ENCODE data around the gene ETFRF1. TPM values are rescaled to one million over a fixed set of nuclear protein-coding genes. Genes with fewer than 3 reads are reported as not detected.

The ETFRF1 gene
- total RNA-seq, 1 experiment from 2014 or later = 5.9 TPM

- TF ChIP-seq EMX1 (CRISPR knock-in tag; IDR thresholded peaks at IDR 0.05) (no peak), AFF4 (CRISPR knock-in tag; IDR thresholded peaks at IDR 0.05; ENCODE audit: borderline replicate concordance) (no peak), ATF1 (CRISPR knock-in tag; IDR thresholded peaks at IDR 0.05) (no peak)
- TF ChIP-seq, protein P1, sequence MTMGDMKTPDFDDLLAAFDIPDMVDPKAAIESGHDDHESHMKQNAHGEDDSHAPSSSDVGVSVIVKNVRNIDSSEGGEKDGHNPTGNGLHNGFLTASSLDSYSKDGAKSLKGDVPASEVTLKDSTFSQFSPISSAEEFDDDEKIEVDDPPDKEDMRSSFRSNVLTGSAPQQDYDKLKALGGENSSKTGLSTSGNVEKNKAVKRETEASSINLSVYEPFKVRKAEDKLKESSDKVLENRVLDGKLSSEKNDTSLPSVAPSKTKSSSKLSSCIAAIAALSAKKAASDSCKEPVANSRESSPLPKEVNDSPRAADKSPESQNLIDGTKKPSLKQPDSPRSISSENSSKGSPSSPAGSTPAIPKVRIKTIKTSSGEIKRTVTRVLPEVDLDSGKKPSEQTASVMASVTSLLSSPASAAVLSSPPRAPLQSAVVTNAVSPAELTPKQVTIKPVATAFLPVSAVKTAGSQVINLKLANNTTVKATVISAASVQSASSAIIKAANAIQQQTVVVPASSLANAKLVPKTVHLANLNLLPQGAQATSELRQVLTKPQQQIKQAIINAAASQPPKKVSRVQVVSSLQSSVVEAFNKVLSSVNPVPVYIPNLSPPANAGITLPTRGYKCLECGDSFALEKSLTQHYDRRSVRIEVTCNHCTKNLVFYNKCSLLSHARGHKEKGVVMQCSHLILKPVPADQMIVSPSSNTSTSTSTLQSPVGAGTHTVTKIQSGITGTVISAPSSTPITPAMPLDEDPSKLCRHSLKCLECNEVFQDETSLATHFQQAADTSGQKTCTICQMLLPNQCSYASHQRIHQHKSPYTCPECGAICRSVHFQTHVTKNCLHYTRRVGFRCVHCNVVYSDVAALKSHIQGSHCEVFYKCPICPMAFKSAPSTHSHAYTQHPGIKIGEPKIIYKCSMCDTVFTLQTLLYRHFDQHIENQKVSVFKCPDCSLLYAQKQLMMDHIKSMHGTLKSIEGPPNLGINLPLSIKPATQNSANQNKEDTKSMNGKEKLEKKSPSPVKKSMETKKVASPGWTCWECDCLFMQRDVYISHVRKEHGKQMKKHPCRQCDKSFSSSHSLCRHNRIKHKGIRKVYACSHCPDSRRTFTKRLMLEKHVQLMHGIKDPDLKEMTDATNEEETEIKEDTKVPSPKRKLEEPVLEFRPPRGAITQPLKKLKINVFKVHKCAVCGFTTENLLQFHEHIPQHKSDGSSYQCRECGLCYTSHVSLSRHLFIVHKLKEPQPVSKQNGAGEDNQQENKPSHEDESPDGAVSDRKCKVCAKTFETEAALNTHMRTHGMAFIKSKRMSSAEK (CRISPR knock-in tag; IDR thresholded peaks at IDR 0.05; ENCODE audit: borderline replicate concordance) = no peak
Measured at GRCh38 chr12:25241167-25242020, 46.4 kb downstream of the ETFRF1 start (continued).

DNA sequence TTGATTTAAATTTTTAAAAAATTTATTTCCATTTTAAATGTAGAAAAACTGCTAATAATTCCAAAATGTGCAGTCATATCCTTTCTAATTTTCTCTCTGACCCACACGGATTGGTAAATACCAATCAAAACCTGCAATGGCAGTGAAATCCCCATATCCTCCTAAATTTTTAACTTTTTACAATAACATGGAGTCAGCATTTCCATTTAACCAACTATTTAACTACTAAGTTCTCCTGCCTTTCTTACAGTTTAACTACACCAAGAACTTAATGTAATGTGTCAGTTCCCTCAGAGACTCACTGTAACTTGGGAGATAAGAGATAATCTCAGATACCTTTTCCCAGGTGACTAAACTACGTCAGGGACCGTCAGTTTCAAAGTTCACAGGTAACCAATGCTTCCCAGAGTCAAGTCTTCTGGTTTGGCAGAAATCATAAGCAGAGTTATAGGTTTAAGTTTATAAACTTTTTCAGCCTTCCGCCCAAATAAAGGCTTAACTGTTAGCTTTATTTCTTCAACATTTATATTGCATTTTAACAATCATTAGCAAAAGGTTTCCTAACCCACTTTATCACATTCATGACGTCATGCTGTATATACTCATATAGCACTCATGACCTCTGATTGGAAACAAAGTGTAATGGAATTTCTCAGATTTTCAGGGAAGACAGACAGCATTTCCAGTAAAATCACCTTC, 48.1 kb downstream of the ETFRF1 start:
- Mint-ChIP-seq H3K27ac (peak overlapping the region; percentile 4; the same call in 1 of the 2 replicates), H3K36me3 (peaks cover 27% of the 10 kb centered on the region), H3K9me3 (no peaks in the 10 kb centered on the region), H3K27me3 (ENCODE audit: low read depth) (no peaks in the 10 kb centered on the region), H3K4me3 (no peak overlapping the region), H3K4me1 (peaks cover 7% of the 10 kb centered on the region)
- ChIA-PET CTCF (no interaction called here), POLR2A (no interaction called here)
- ATAC-seq (no peak), DNase-seq (ENCODE audit: low spot score) (no peak)
- no peak for TF ChIP-seq MXD4 (CRISPR knock-in tag; IDR thresholded peaks at IDR 0.05; ENCODE audit: borderline replicate concordance)
- TF ChIP-seq, protein P2, sequence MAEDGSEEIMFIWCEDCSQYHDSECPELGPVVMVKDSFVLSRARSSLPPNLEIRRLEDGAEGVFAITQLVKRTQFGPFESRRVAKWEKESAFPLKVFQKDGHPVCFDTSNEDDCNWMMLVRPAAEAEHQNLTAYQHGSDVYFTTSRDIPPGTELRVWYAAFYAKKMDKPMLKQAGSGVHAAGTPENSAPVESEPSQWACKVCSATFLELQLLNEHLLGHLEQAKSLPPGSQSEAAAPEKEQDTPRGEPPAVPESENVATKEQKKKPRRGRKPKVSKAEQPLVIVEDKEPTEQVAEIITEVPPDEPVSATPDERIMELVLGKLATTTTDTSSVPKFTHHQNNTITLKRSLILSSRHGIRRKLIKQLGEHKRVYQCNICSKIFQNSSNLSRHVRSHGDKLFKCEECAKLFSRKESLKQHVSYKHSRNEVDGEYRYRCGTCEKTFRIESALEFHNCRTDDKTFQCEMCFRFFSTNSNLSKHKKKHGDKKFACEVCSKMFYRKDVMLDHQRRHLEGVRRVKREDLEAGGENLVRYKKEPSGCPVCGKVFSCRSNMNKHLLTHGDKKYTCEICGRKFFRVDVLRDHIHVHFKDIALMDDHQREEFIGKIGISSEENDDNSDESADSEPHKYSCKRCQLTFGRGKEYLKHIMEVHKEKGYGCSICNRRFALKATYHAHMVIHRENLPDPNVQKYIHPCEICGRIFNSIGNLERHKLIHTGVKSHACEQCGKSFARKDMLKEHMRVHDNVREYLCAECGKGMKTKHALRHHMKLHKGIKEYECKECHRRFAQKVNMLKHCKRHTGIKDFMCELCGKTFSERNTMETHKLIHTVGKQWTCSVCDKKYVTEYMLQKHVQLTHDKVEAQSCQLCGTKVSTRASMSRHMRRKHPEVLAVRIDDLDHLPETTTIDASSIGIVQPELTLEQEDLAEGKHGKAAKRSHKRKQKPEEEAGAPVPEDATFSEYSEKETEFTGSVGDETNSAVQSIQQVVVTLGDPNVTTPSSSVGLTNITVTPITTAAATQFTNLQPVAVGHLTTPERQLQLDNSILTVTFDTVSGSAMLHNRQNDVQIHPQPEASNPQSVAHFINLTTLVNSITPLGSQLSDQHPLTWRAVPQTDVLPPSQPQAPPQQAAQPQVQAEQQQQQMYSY (CRISPR knock-in tag; IDR thresholded peaks at IDR 0.05) = no peak
- no peak for TF ChIP-seq ZNF423 (CRISPR knock-in tag; IDR thresholded peaks at IDR 0.05)
- no peak for TF ChIP-seq SMAD4 (CRISPR knock-in tag; IDR thresholded peaks at IDR 0.05)
- no peak for TF ChIP-seq ETV6 (CRISPR knock-in tag; IDR thresholded peaks at IDR 0.05)
- TF ChIP-seq FOXP4 (CRISPR knock-in tag; IDR thresholded peaks at IDR 0.05) = no peak
- no peak for TF ChIP-seq GRHL2 (CRISPR knock-in tag; IDR thresholded peaks at IDR 0.05; ENCODE audit: insufficient replicate concordance, severe bottlenecking)
- no peak for TF ChIP-seq ZNF263 (CRISPR knock-in tag; IDR thresholded peaks at IDR 0.05; ENCODE audit: low read depth)
- TF ChIP-seq OVOL2 (CRISPR knock-in tag; IDR thresholded peaks at IDR 0.05; ENCODE audit: borderline replicate concordance) = no peak
- TF ChIP-seq ZNF219 (CRISPR knock-in tag; IDR thresholded peaks at IDR 0.05; ENCODE audit: borderline replicate concordance) = no peak
- no peak for TF ChIP-seq SMAD3 (CRISPR knock-in tag; IDR thresholded peaks at IDR 0.05; ENCODE audit: borderline replicate concordance)
- no peak for TF ChIP-seq PRRX2 (CRISPR knock-in tag; IDR thresholded peaks at IDR 0.05)
- TF ChIP-seq TP53 (CRISPR knock-in tag; IDR thresholded peaks at IDR 0.05) = no peak
- no peak for TF ChIP-seq ZNF425 (CRISPR knock-in tag; conservative IDR thresholded peaks at IDR 0.05)
